ENCODE results near the gene CNIH2. TPM values are rescaled to one million over a fixed set of nuclear protein-coding genes. Genes with fewer than 3 reads are reported as not detected.

The CNIH2 gene
- total RNA-seq, 3 donors from 2014 or later (not counting 1 experiment from before 2014, with no cell fraction given): 6.3 to 8.8 (median 7.1) TPM

DNA sequence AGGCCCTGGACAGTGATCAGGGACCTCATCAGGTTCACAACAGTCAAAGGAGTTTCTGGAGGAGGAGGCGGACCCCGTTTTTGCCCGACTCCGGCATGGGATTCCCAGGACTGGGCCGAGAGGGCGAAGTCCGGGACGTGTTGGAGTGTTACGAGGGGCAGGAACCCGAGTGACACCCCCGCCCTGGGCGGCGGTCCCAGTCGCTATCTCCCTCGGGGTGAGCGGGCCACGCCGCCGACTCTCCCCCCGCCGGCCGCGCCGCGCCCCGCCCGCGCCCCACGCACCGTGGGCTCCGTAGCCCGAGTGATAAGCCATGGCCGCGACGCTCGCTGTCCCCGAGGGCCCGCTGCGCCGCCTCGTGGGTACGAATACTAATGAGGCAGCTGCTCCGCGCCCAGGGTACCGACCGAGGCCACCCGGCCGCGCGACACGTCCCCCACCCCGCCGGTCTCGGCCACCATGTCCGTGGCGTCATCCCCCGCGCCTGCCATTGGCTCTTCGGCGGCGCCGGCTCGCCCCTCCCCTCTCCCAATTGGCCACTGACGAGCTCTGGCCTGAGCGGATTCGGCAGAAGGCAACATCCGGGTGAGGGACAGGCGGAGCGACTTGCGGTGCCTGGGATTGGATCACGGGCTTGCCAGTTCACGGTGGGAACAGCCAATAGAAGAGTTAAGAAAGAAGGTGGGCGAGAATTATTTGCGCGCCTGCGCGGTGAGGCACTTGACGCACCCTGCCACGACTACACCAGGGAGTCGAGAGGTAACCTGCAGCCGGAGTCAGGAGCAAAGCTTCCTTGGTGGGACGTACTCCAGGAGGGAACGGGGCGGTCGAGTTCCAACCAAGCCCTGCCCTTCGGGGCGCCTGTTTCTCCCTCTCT lies 10.9 kb downstream of the CNIH2 start, which contains the start of gene YIF1A:
Gene YIF1A (minus strand): TSS at position 473 of the 877 bp plus-strand sequence. CDS start 158 bp downstream, at position 315.
- no peaks in the 10 kb centered on the region for H3K36me3 Mint-ChIP-seq
- peaks cover 37% of the 10 kb centered on the region for H3K4me1 ChIP-seq (ENCODE audit: control insufficient read depth, insufficient read depth, low read length)
- TF ChIP-seq, protein P1, sequence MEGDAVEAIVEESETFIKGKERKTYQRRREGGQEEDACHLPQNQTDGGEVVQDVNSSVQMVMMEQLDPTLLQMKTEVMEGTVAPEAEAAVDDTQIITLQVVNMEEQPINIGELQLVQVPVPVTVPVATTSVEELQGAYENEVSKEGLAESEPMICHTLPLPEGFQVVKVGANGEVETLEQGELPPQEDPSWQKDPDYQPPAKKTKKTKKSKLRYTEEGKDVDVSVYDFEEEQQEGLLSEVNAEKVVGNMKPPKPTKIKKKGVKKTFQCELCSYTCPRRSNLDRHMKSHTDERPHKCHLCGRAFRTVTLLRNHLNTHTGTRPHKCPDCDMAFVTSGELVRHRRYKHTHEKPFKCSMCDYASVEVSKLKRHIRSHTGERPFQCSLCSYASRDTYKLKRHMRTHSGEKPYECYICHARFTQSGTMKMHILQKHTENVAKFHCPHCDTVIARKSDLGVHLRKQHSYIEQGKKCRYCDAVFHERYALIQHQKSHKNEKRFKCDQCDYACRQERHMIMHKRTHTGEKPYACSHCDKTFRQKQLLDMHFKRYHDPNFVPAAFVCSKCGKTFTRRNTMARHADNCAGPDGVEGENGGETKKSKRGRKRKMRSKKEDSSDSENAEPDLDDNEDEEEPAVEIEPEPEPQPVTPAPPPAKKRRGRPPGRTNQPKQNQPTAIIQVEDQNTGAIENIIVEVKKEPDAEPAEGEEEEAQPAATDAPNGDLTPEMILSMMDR (IDR thresholded peaks at IDR 0.05): no peak
- WGBS (ENCODE audit: insufficient coverage): under 1% methylated on average over 87 of the region's 87 CpGs
- peak within 1 kb of the TSS; percentile 69 for H3K4me3 ChIP-seq (ENCODE audit: low read length)
- peaks cover 11% of the 10 kb centered on the region for H3K27me3 ChIP-seq (ENCODE audit: control insufficient read depth, insufficient read depth, low read length)
- H3K27ac Mint-ChIP-seq: peak within 1 kb of the TSS; percentile 87 to 89
- peaks cover 24 to 43% of the 10 kb centered on the region in 2 donors for H3K4me1 Mint-ChIP-seq
- ATAC-seq: peak; percentile 91 to 98 (median 91)
- intact Hi-C loops (cut with micrococcal nuclease): loop anchor here (1.0 kb wide), 1 partner anchor 21 kb away; the partner anchor contains the start of gene RAB1B
- peaks cover 2% of the 10 kb centered on the region for H3K36me3 ChIP-seq (ENCODE audit: control insufficient read depth, insufficient read depth, low read length)
- peak; percentile 97 to 99 for DNase-seq
- H3K27ac ChIP-seq (ENCODE audit: low read length): peak within 1 kb of the TSS; percentile 82
- H3K4me3 Mint-ChIP-seq: peak within 1 kb of the TSS; percentile 96
- peaks cover 28% of the 10 kb centered on the region in 2 donors for H3K27me3 Mint-ChIP-seq (ENCODE audit: low read depth in 2 of 2)
- H3K9me3 Mint-ChIP-seq: no peaks in the 10 kb centered on the region
- H3K9me3 ChIP-seq (ENCODE audit: control insufficient read depth, insufficient read depth, low read length): no peaks in the 10 kb centered on the region

DNA sequence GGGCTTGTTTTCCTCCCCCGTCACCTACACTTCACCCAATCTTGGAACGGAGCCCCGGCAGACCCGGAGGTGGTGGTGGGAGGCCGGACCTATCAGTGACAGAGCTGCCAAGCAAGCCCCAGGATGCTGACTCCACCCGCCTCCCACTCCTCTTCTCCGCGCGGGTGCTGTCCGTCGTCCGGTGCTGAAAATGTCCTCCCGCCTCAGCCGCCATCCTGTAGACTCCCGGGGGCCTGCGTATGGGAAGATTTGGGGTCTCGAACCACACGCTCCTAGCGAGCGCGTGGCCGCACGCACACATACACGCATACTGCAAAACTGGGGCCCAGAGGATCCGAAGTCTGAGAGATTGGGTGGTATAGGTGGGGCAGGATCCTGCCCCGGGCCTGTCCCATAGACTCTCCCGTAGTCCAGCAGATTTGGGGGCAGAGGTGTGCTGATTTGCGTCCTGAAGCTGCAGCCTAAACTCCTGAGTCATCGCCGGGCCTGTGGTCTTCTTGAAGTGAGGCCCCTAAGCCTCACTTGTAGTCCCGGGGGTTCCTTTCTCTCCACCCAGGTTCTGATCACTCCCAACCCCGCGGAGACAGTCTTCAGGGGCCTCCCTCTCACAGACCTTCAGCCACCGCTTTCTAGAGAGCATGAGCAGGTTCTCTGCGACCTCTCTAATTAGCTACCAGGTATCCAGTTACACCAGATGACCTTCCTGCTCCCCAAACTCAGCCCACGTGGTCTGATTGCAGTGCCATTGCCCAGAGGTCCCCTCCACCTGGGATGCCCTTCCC lies 11.8 kb downstream of the CNIH2 start:
- H3K27me3 Mint-ChIP-seq (ENCODE audit: low read depth in 2 of 2): peaks cover 28% of the 10 kb centered on the region in 2 donors
- peak; percentile 35 to 50 (median 38) for ATAC-seq
- Histone ChIP-seq H3K27me3 (ENCODE audit: control insufficient read depth, insufficient read depth, low read length) (peaks cover 11% of the 10 kb centered on the region), H3K27ac (ENCODE audit: low read length) (peak overlapping the region; percentile 72), H3K36me3 (ENCODE audit: control insufficient read depth, insufficient read depth, low read length) (no peaks in the 10 kb centered on the region), H3K4me1 (ENCODE audit: control insufficient read depth, insufficient read depth, low read length) (peaks cover 37% of the 10 kb centered on the region), H3K9me3 (ENCODE audit: control insufficient read depth, insufficient read depth, low read length) (no peaks in the 10 kb centered on the region), H3K4me3 (ENCODE audit: low read length) (peak overlapping the region; percentile 69)
- peak overlapping the region; percentile 96 for H3K4me3 Mint-ChIP-seq
- TF ChIP-seq, protein P1 (IDR thresholded peaks at IDR 0.05): no peak
- no peaks in the 10 kb centered on the region for H3K36me3 Mint-ChIP-seq
- peaks cover 24 to 43% of the 10 kb centered on the region in 2 donors for H3K4me1 Mint-ChIP-seq
- H3K27ac Mint-ChIP-seq: peak overlapping the region; percentile 87 to 89
- no peaks in the 10 kb centered on the region for H3K9me3 Mint-ChIP-seq
- 11% methylated on average over 36 of the region's 36 CpGs for WGBS (ENCODE audit: insufficient coverage)
- peak; percentile 63 to 85 for DNase-seq
- intact Hi-C loops (cut with micrococcal nuclease): loop anchor here (1.0 kb wide), 1 partner anchor 21 kb away; the partner anchor contains the start of gene RAB1B

DNA sequence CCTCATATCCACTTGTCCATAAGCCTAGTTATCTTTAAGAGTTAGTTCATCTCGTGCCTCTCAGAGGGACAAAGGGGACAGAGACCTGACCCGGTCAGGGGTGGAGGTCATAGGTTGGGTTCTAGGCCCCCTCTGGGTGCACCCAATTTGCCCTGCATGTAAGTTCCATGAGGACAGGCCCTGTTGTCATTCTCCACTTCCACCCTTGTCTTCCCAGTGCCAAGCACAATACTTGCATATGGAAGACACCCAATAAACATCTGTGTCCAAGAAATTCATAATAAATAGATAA lies 12.3 kb downstream of the CNIH2 start:
- no peaks in the 10 kb centered on the region for H3K9me3 ChIP-seq (ENCODE audit: control insufficient read depth, insufficient read depth, low read length)
- H3K36me3 ChIP-seq (ENCODE audit: control insufficient read depth, insufficient read depth, low read length): no peaks in the 10 kb centered on the region
- ATAC-seq: no peak
- H3K4me1 Mint-ChIP-seq: peaks cover 24 to 43% of the 10 kb centered on the region in 2 donors
- peaks cover 28% of the 10 kb centered on the region in 2 donors for H3K27me3 Mint-ChIP-seq (ENCODE audit: low read depth in 2 of 2)
- peaks cover 37% of the 10 kb centered on the region for H3K4me1 ChIP-seq (ENCODE audit: control insufficient read depth, insufficient read depth, low read length)
- H3K27me3 ChIP-seq (ENCODE audit: control insufficient read depth, insufficient read depth, low read length): peaks cover 11% of the 10 kb centered on the region
- no peak for DNase-seq
- TF ChIP-seq, protein P1 (IDR thresholded peaks at IDR 0.05): no peak
- H3K27ac Mint-ChIP-seq: peak overlapping the region in 1 of 2 donors; percentile 87
- H3K27ac ChIP-seq (ENCODE audit: low read length): no peak overlapping the region
- peak overlapping the region; percentile 96 for H3K4me3 Mint-ChIP-seq
- H3K4me3 ChIP-seq (ENCODE audit: low read length): no peak overlapping the region
- intact Hi-C loops (cut with micrococcal nuclease): no loop called here
- H3K36me3 Mint-ChIP-seq: no peaks in the 10 kb centered on the region
- H3K9me3 Mint-ChIP-seq: no peaks in the 10 kb centered on the region
- WGBS (ENCODE audit: insufficient coverage): 85% methylated on average over 2 of the region's 2 CpGs

Measured in natural killer cell (primary cell).